Activated CD4-positive, CD25-positive, alpha-beta regulatory T cell (primary cell): ENCODE measurements around the gene NFIX.

Experiments used
- DNase-seq, 4 experiments: peaks; one replicate each; lab custom pipeline; 2025; lab: John Stamatoyannopoulos, UW

NFIX gene

GRCh38 chr19:13104848-13105711, 109.8 kb downstream of the NFIX start:
- no peak for DNase-seq

- DNase-seq, result no peak
Measured at GRCh38 chr19:13109361-13110098, 114.3 kb downstream of the NFIX start.

GRCh38 chr19:13110099-13110610, 114.9 kb downstream of the NFIX start:
- DNase-seq, result no peak

GRCh38 chr19:13112555-13112954, 117.3 kb downstream of the NFIX start:
- no peak for DNase-seq

- no peak for DNase-seq
Measured at GRCh38 chr19:13115936-13116281, 120.6 kb downstream of the NFIX start.

GRCh38 chr19:13116282-13117175, 121.3 kb downstream of the NFIX start, which contains the start of gene TRMT1:
Gene TRMT1 (minus strand): TSS chr19:13116740. CDS start chr19:13116399, 341 bp downstream.
- peak; percentile 76 to 90 (median 82) for DNase-seq

GRCh38 chr19:13117176-13117771, 122.0 kb downstream of the NFIX start:
- no peak for DNase-seq

GRCh38 chr19:13117772-13118423, 122.6 kb downstream of the NFIX start, which contains the start of gene NACC1:
Gene NACC1 (plus strand): TSS chr19:13118264. CDS start chr19:13135208, 16,944 bp downstream.
- peak; percentile 74 to 87 (median 80) for DNase-seq

GRCh38 chr19:13118424-13119193, 123.3 kb downstream of the NFIX start:
- DNase-seq, result peak in 1 of 4 experiments; percentile 34

- no peak for DNase-seq
Measured at GRCh38 chr19:13119627-13120026, 124.4 kb downstream of the NFIX start.

- DNase-seq, result no peak
Measured at GRCh38 chr19:13120031-13120430, 124.8 kb downstream of the NFIX start.

- no peak for DNase-seq
Measured at GRCh38 chr19:13120817-13121216, 125.5 kb downstream of the NFIX start.

GRCh38 chr19:13121551-13122274, 126.4 kb downstream of the NFIX start:
- no peak for DNase-seq

- no peak for DNase-seq
Measured at GRCh38 chr19:13122275-13122878, 127.1 kb downstream of the NFIX start.

GRCh38 chr19:13122980-13123957, 128.0 kb downstream of the NFIX start:
- no peak for DNase-seq

- no peak for DNase-seq
Measured at GRCh38 chr19:13127051-13127450, 131.8 kb downstream of the NFIX start.

GRCh38 chr19:13127811-13128575, 132.7 kb downstream of the NFIX start:
- no peak for DNase-seq
